Central memory CD4-positive, alpha-beta T cell (primary cell): Measurements from ENCODE around the gene RFPL2.
"Not testable (repeated sequence)": the region's sequence is repeated elsewhere in the genome, so short reads cannot be mapped to it uniquely, and the experiment has no call there.

ENCODE experiments used
- DNase-seq: peaks from one replicate; pipeline ENCODE4 v3.0.0; 2022

The RFPL2 gene

DNA sequence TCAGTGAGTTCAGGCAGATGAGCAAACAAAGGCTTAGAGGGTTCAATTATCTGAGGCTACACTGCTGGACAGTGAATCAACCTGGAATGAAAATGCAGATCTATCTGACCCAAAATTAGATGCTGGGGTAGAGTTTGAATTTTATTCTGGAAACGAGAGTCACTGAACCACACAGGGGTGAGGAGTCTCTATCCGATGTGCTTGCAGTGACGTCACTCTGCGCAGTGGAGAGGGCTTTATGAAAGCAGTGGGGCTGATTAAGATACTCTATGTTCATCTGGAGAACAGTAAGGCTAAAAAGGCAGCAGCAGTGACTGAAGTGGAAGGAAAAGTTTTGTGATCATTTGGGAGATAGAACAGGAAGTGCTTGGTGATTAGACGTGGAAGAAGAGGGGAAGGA is 44.5 kb downstream of the RFPL2 start:
- not testable (repeated sequence) for DNase-seq

DNA sequence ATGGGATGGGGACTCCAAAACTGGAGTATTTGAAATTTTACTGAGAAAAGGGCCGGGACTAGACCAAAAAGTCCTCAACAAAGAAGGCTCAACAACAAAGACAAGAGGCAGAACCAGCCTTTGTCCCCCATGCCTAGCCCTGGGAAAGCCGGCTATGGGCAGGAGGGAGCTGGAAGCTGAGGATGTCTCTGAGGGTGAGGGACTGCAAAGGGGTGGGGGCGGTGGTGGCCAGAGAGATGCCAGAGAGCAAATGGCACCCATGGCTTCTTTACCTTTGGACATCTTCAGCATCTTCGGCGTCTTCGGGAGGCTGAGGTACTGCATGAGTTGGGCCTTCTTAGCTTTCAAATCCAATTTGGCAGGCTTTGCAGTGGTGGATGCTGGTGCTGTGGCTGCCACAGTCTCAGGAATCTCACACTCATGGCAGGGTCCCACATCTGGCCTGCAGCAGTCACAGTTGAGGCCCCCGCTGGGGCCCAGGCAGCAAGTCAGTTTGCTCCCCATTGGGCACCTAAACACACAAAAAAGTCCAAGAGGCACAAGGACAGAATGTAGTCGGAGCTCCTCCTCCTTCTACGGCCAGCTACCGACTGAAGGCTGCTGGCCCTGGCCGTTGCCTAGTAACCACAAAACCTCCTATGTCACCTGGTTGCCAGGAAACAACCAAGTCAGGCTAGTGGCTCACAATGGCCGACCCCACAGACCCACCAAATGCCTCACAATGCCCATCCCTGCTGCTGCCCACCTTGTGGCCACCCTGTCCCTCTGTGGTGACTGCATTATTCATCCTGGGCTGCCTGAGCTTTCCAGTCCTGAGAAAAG is 46.0 kb downstream of the RFPL2 start, which contains the start of gene C22orf42:
TSS of gene C22orf42 (minus strand) at position 592 of the 822 bp plus-strand sequence. CDS start at position 504, 88 bp downstream.
- no peak for DNase-seq

DNA sequence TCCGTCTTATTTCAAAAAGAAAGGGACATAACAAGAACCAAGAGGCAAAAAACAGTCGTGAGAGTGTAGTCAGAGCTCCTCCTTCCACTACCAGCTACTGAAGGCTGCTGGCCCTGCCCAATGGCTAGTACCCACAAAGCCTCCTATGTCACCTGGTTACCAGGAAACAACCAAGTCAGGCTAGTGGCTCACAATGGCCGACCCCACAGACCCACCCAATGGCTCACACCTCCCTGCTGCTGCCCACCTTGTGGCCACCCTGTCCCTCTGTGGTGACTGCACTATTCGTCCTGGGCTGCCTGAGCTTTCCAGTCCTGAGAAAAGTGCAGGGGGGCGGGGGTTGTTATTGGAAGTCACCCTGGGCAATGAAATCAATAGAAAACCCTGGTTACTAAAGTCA is 47.2 kb downstream of the RFPL2 start:
- DNase-seq: not testable (repeated sequence)

DNA sequence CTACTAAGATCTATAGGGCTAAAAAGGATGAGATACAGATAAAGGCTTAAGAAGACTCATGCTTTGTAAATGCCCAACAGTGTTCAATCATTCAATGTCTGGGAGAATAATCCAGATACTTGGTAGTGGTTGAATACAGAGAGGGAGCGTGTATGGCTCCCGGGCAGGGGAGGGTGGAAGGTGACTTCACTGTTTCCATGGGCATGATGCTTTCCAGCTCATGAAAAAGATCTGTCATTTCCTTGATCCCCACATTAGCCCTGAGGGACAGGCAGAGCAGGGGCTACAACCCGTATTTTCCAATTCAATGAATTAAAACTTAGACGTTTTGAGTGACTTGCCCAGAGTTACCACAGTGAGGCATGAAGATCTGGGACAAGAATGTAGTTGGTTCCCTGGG is 50.1 kb downstream of the RFPL2 start:
- DNase-seq: not testable (repeated sequence)

DNA sequence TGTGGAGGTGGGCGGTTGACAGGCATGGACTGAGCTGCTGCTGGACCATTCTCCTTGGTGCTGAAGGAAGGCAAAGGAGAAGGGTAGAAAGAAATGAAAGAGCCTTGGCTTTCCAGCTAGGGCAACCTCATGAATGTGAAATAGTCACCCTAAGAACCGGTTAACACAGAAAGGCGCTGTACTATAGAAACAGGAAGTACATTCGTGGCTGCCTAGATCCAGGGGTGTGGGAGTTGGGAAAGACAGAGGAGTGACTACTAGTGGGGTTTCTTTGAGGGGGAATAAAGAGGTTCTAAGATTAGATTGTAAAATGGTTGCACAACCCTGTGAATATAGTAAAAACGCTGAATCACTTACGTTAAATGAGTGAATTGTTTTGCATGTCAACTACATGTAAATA is 53.2 kb downstream of the RFPL2 start:
- not testable (repeated sequence) for DNase-seq

DNA sequence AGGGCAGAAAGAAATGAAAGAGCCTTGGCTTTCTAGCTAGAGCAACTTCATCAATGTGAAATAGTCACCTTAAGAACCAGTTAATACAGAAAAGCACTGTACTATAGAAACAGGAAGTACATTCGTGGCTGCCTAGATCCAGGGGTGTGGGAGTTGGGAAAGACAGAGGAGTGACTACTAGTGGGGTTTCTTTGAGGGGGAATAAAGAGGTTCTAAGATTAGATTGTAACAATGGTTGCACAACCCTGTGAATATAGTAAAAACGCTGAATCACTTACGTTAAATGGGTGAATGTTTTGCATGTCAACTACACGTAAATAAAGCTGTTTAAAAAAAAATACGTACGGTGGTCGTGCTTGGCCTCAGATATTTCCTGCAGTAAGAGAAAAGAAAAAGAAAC is 54.2 kb downstream of the RFPL2 start:
- DNase-seq: not testable (repeated sequence)

DNA sequence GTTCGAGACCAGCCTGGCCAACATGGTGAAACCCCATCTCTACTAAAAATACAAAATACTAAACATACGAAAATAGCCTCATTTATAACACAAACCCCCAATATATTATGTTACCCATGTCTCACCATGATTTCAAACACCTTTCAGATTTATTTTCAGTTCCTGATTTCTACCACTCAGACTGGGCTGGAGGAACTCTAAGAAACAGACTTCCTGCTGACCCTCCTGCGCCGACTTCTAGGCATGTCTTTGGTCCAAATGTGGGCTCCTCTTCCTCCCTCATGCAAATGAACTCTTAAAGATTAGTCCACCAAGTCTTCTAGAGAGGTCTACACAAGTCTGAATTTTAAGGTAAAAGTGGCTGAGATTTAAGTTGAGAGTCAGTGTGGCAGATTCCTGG is 56.5 kb downstream of the RFPL2 start:
- not testable (repeated sequence) for DNase-seq

DNA sequence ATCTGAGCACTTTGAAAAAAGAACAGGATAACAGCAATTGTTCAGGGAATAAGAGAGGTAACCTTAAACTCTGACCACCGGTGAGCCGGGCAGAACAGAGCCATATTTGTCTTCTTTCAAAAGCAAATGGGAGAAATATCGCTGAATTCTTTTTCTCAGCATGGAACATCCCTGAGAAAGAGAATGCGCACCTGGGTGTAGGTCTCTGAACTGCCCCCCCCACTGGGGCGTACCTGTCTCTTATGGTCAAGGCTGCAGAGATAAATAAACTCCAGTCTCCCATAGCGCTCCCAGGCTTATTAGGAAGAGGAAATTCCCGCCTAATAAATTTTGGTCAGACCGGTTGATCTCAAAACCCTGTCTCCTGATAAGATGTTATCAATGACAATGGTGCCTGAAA is 57.7 kb downstream of the RFPL2 start:
- not testable (repeated sequence) for DNase-seq

DNA sequence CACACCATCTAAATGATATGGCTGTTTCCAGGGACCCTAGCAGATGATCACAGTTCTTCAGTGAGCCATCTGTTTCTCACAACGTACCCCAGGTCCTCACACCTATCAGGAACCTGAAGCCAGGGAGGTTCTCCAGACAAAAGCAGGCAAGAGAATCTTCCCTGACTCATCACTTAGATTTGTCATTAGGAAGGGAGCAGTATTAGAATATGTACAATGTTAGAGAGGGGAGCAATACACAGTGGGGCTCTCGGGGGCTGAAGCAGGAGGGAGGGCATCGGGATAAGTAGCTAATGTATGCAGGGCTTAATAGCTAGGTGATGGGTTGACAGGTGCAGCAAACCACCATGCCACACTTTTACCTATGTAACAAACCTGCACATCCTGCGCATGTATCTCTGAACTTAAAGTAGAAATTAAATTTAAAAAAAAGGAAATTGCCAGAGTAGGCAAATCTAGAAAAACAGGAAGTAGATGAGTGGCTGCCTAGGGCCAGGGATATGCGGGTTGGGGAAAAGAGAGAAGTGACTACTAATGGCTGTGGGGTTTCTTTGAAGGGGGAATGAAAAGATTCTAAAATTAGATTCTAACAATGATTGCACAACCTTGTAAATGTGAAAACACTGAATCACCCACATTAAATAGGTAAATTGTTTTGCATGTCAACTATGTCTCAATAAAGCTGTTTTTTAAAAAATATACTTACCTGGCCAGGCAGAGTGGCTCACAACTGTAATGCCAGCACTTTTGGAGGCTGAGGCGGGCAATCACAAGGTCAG is 60.2 kb downstream of the RFPL2 start:
- no peak for DNase-seq

DNA sequence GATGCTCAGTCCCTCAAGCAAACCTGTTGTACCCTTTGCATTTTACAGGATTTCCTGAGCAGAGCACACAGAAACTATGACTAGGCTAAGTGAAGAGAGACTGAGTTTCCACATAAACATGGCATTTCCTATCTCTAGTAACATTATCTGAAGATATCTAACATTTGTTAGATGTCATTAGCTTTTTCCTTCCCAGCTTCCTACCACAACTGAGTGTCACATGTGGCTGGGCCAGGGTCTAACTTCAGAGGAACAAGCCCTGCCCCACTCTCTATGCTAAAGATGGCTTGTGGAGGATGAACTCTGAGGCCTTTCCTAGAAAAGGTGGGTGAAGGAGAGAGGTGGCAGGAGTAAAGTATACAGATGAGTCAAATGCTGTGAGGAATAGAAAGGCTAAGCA is 62.3 kb downstream of the RFPL2 start:
- DNase-seq: no peak

DNA sequence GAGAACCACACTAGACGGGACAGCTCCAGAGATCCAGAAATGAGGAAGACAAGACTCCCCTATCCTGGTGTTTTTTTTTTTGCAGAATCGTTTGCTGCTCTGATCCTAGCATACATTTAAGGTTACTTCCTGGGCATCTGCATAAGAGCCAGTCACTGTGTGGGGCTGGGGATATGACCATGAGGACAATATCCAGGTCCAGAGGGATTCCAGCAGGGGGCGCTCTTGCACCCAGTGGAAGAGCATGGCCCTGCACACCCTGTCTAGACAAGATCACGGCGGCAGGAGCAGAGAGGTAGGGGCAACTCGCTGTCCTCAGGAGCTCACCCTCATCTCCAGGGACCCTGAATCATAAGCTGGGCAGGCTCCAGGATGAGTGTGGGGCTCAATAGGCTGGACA is 64.2 kb downstream of the RFPL2 start:
- peak; percentile 12 for DNase-seq
